GM18505 (cell line): Measurements from ENCODE around the gene VWA5B2.
A peak's percentile ranks its signal among the peaks of the same experiment; 100 is the strongest.

Source experiments
- ATAC-seq: cut with Tn5 transposase; IDR thresholded peaks from one replicate; pipeline ENCODE4 v1.9.1; 2021; ENCODE audit not compliant: unreplicated experiment
- POLR2A ChIP-seq: IDR thresholded peaks from 4 replicates; pipeline ENCODE4 v1.6.1; 2011; ENCODE audit warnings: borderline replicate concordance; ENCODE audit not compliant: insufficient read depth, insufficient read length; ENCODE audit errors: extremely low read depth

VWA5B2 gene

GRCh38 chr3:184241141-184241446 lies 11.7 kb downstream of the VWA5B2 start:
- no peak for ATAC-seq
- no peak for TF ChIP-seq POLR2A

- TF ChIP-seq POLR2A = no peak
- no peak for ATAC-seq
Observed at GRCh38 chr3:184241447-184242296, 12.3 kb downstream of the VWA5B2 start.

- no peak for ATAC-seq
Observed at GRCh38 chr3:184242297-184242685, 12.9 kb downstream of the VWA5B2 start.

GRCh38 chr3:184248454-184249411 lies 19.3 kb downstream of the VWA5B2 start, which contains the start of gene ALG3:
ALG3 (minus strand) TSS chr3:184248962; CDS start chr3:184248940, 22 bp downstream.
- ATAC-seq = peak; percentile 56
- peak; percentile 93 for TF ChIP-seq POLR2A

More at GRCh38 chr3:184242297-184242685, 12.9 kb downstream of the VWA5B2 start:
- no peak for TF ChIP-seq POLR2A

- peak; percentile 61 for TF ChIP-seq POLR2A
Observed at GRCh38 chr3:184249412-184250166, 20.2 kb downstream of the VWA5B2 start, which contains the start of gene EEF1AKMT4. EEF1AKMT4 (plus strand) TSS chr3:184249672; CDS start chr3:184249695, 23 bp downstream.

GRCh38 chr3:184250167-184250828 lies 20.9 kb downstream of the VWA5B2 start:
- TF ChIP-seq POLR2A = no peak

More at GRCh38 chr3:184249412-184250166, 20.2 kb downstream of the VWA5B2 start, which contains the start of gene EEF1AKMT4:
- peak; percentile 83 for ATAC-seq

GRCh38 chr3:184255291-184256039 lies 26.1 kb downstream of the VWA5B2 start:
- ATAC-seq = no peak
- TF ChIP-seq POLR2A = no peak

More at GRCh38 chr3:184250167-184250828, 20.9 kb downstream of the VWA5B2 start:
- ATAC-seq = peak; percentile 52

- TF ChIP-seq POLR2A = no peak
- ATAC-seq = no peak
Observed at GRCh38 chr3:184257083-184257915, 27.9 kb downstream of the VWA5B2 start.

GRCh38 chr3:184258926-184259325 lies 29.5 kb downstream of the VWA5B2 start:
- TF ChIP-seq POLR2A = no peak
- no peak for ATAC-seq

GRCh38 chr3:184259396-184259877 lies 30.1 kb downstream of the VWA5B2 start:
- ATAC-seq = no peak
- no peak for TF ChIP-seq POLR2A
